ENCODE results near the gene MED27. TPM values are rescaled to one million over a fixed set of nuclear protein-coding genes. Genes with fewer than 3 reads are reported as not detected.

Gene MED27
- total and polyA plus RNA-seq, 2 of the 13 experiments (the other 11 are each of a cell fraction or from before 2014, with no cell fraction given), result 16.9 to 19.0 TPM

DNA sequence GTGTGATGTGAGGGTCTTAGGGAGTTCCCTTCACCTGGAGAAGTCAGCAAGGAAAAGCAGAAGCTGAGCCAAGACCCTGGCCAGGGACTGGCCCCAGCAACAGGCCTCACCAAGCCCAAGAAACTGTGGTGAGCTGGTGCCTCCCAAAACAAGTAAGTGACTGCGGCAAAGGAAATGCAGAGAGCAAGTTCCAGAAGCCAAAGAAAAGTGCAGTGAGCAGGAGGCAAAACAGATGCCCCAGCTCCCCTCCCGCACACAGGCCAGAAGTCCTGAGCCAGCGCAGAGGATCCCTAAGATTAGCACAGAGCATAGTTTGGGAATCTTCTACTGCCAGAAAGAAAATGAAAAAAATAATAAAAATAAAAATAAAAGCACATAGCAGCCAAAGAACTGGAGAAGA lies 13.2 kb downstream of the MED27 start:
- in situ Hi-C loops (cut with HindIII; ENCODE audit: extremely low pct_ligation_motif_present, low pct_unique_long_range_greater_than_20kb) (no loop called here), intact Hi-C loops (cut with micrococcal nuclease; ENCODE audit: unreplicated experiment) (no loop called here)
- Histone ChIP-seq H3K27me3 (ENCODE audit: control insufficient read depth in 1 of 2, insufficient read depth in 2 of 2, low read length in 2 of 2) (no peaks in the 10 kb centered on the region), H3K4me2 (ENCODE audit: low read depth, low read length) (no peak overlapping the region), H3K9ac (ENCODE audit: insufficient read depth, low read depth, low read length) (no peak overlapping the region), H3K4me3 (replicated peaks in 1 of 3; ENCODE audit: insufficient read depth in 1 of 3, low read depth in 2 of 3, low read length in 3 of 3) (no peak overlapping the region), H3K4me1 (ENCODE audit: insufficient read depth, low read length) (no peaks in the 10 kb centered on the region), H4K20me1 (ENCODE audit: insufficient read depth, low read length) (no peaks in the 10 kb centered on the region), H3K79me2 (ENCODE audit: insufficient read depth, low read length) (peaks cover 9% of the 10 kb centered on the region), H3K27ac (ENCODE audit: extremely low read length, insufficient read depth, low read length) (no peak overlapping the region), H2AFZ (ENCODE audit: low read length) (no peak overlapping the region), H3K36me3 (replicated peaks in 1 of 2; ENCODE audit: control insufficient read depth in 1 of 2, insufficient read depth in 2 of 2, low read length in 2 of 2) (peaks cover 3 to 6% of the 10 kb centered on the region in 2 experiments; a peak in 3 of 5 replicates), H3K9me3 (ENCODE audit: low read length) (no peaks in the 10 kb centered on the region)
- CTCF ChIA-PET (ENCODE audit: low intra/inter-chr PET ratio, low total read pairs), result no interaction called here
- DNase-seq (ENCODE audit: low spot score) (no peak), ATAC-seq (no peak), FAIRE-seq (no peak)
- POLR2A ChIA-PET, result no interaction called here
- WGBS (ENCODE audit: low lambda C conversion rate), result 96% methylated on average over 3 of the region's 3 CpGs
- TF ChIP-seq MLXIP (CRISPR knock-in tag; IDR thresholded peaks at IDR 0.05; ENCODE audit: borderline replicate concordance), result no peak
- no peak for TF ChIP-seq KLF13 (CRISPR knock-in tag; IDR thresholded peaks at IDR 0.05)
- no peak for TF ChIP-seq ZBTB37 (CRISPR knock-in tag; IDR thresholded peaks at IDR 0.05)
- TF ChIP-seq AKAP8 (CRISPR knock-in tag; IDR thresholded peaks at IDR 0.05), result no peak
- TF ChIP-seq ZNF720 (CRISPR knock-in tag; IDR thresholded peaks at IDR 0.05), result no peak
- TF ChIP-seq, protein P1, sequence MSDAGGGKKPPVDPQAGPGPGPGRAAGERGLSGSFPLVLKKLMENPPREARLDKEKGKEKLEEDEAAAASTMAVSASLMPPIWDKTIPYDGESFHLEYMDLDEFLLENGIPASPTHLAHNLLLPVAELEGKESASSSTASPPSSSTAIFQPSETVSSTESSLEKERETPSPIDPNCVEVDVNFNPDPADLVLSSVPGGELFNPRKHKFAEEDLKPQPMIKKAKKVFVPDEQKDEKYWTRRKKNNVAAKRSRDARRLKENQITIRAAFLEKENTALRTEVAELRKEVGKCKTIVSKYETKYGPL (CRISPR knock-in tag; IDR thresholded peaks at IDR 0.05), result no peak
- no peak for TF ChIP-seq SMAD1 (CRISPR knock-in tag; IDR thresholded peaks at IDR 0.05; ENCODE audit: borderline replicate concordance, low read depth)
- no peak for TF ChIP-seq HHEX (CRISPR knock-in tag; IDR thresholded peaks at IDR 0.05)
- no peak for TF ChIP-seq NCOA2 (CRISPR knock-in tag; IDR thresholded peaks at IDR 0.05)
- no TSS peak for BruUV-seq (replicated peaks)
